ENCODE results near the gene PLXNA4. TPM values are rescaled to one million over a fixed set of nuclear protein-coding genes. Genes with fewer than 3 reads are reported as not detected.
A peak's percentile ranks its signal among the peaks of the same experiment; 100 is the strongest.

PLXNA4 gene
- total and polyA plus RNA-seq, 4 donors, result 0.63 to 4.6 (median 2.1) TPM

- H3K9ac ChIP-seq (ENCODE audit: insufficient read depth in 1 of 2, low read length in 2 of 2), result no peak overlapping the region
- DNase-seq, result no peak
- no peaks in the 10 kb centered on the region for H3K27me3 ChIP-seq (ENCODE audit: control insufficient read depth in 3 of 3, insufficient read depth in 3 of 3, low read length in 2 of 3)
- no peak for ATAC-seq (ENCODE audit: insufficient read depth, low FRiP score)
- peaks cover 0 to 9% (median 3%) of the 10 kb centered on the region in 5 donors for H3K4me1 ChIP-seq (ENCODE audit: control insufficient read depth in 5 of 5, insufficient read depth in 5 of 5, low read length in 5 of 5)
- no peak overlapping the region for H3K27ac ChIP-seq (ENCODE audit: low read depth in 1 of 2, low read length in 1 of 2)
- no peaks in the 10 kb centered on the region for H3K36me3 ChIP-seq (ENCODE audit: control insufficient read depth in 4 of 4, insufficient read depth in 4 of 4, low read length in 4 of 4)
- 93 to 96% methylated on average over 5 of the region's 5 CpGs for WGBS, 2 donors
- no peaks in the 10 kb centered on the region for H3K9me3 ChIP-seq (ENCODE audit: control insufficient read depth in 4 of 4, insufficient read depth in 3 of 4, low read length in 3 of 4)
- no peak for TF ChIP-seq CTCF (IDR thresholded peaks at IDR 0.05; ENCODE audit: control extremely low read depth, extremely low read depth)
- no peak overlapping the region for H3K4me3 ChIP-seq
These were observed 76.8 kb downstream of the PLXNA4 start for GRCh38 chr7:132499487-132499886.

- Histone ChIP-seq H3K4me3 (no peak overlapping the region), H3K4me1 (ENCODE audit: control insufficient read depth in 5 of 5, insufficient read depth in 5 of 5, low read length in 5 of 5) (peaks cover 0 to 9% (median 3%) of the 10 kb centered on the region in 5 donors), H3K27me3 (ENCODE audit: control insufficient read depth in 3 of 3, insufficient read depth in 3 of 3, low read length in 2 of 3) (no peaks in the 10 kb centered on the region), H3K9me3 (ENCODE audit: control insufficient read depth in 4 of 4, insufficient read depth in 3 of 4, low read length in 3 of 4) (no peaks in the 10 kb centered on the region), H3K9ac (ENCODE audit: insufficient read depth in 1 of 2, low read length in 2 of 2) (no peak overlapping the region), H3K36me3 (ENCODE audit: control insufficient read depth in 4 of 4, insufficient read depth in 4 of 4, low read length in 4 of 4) (no peaks in the 10 kb centered on the region), H3K27ac (ENCODE audit: low read depth in 1 of 2, low read length in 1 of 2) (no peak overlapping the region)
- ATAC-seq (ENCODE audit: insufficient read depth, low FRiP score) (no peak), DNase-seq (peak in 2 of 3 donors; percentile 46 to 56)
- WGBS, 2 donors, result 81 to 84% methylated on average over 3 of the region's 3 CpGs
- TF ChIP-seq CTCF (IDR thresholded peaks at IDR 0.05; ENCODE audit: control extremely low read depth, extremely low read depth), result no peak
These were observed 77.2 kb downstream of the PLXNA4 start for GRCh38 chr7:132499065-132499464.

- Histone ChIP-seq H3K4me3 (no peak overlapping the region), H3K9me3 (ENCODE audit: control insufficient read depth in 4 of 4, insufficient read depth in 3 of 4, low read length in 3 of 4) (no peaks in the 10 kb centered on the region)
- 74 to 87% methylated on average over 4 of the region's 4 CpGs for WGBS, 2 donors
These were observed 78.0 kb downstream of the PLXNA4 start for GRCh38 chr7:132498319-132498718.

More at GRCh38 chr7:132498319-132498718, 78.0 kb downstream of the PLXNA4 start:
- no peaks in the 10 kb centered on the region for H3K36me3 ChIP-seq (ENCODE audit: control insufficient read depth in 4 of 4, insufficient read depth in 4 of 4, low read length in 4 of 4)
- no peak for ATAC-seq (ENCODE audit: insufficient read depth, low FRiP score)
- H3K27me3 ChIP-seq (ENCODE audit: control insufficient read depth in 3 of 3, insufficient read depth in 3 of 3, low read length in 2 of 3), result no peaks in the 10 kb centered on the region
- TF ChIP-seq CTCF (IDR thresholded peaks at IDR 0.05; ENCODE audit: control extremely low read depth, extremely low read depth), result no peak
- no peak overlapping the region for H3K9ac ChIP-seq (ENCODE audit: insufficient read depth in 1 of 2, low read length in 2 of 2)
- no peak for DNase-seq
- peaks cover 0 to 9% (median 3%) of the 10 kb centered on the region in 5 donors for H3K4me1 ChIP-seq (ENCODE audit: control insufficient read depth in 5 of 5, insufficient read depth in 5 of 5, low read length in 5 of 5)
- H3K27ac ChIP-seq (ENCODE audit: low read depth in 1 of 2, low read length in 1 of 2), result no peak overlapping the region
